Epithelial cell of esophagus (primary cell): Measurements from ENCODE around the gene DEDD.

Experiments
- DNase-seq: peaks from one replicate; pipeline ENCODE4 v3.0.0; 2010; ENCODE audit warnings: low read depth
- H3K4me3 ChIP-seq: 2 replicates; pipeline ENCODE4 v1.5.1; 2011; ENCODE audit warnings: mild to moderate bottlenecking, low read length, control low read depth
- CTCF ChIP-seq: IDR thresholded peaks from 2 replicates; pipeline ENCODE4 v1.5.1; 2011; ENCODE audit warnings: low read depth, mild to moderate bottlenecking, low read length, control low read depth, inconsistent platforms; ENCODE audit not compliant: insufficient read depth; ENCODE audit errors: missing control alignments

DEDD gene

GRCh38 chr1:161092621-161093028, 39.8 kb downstream of the DEDD start:
- TF ChIP-seq CTCF, result no peak
- DNase-seq, result peak; percentile 87
- H3K4me3 ChIP-seq, result no peak overlapping the region

GRCh38 chr1:161091796-161092507, 40.5 kb downstream of the DEDD start:
- no peak for TF ChIP-seq CTCF
- H3K4me3 ChIP-seq, result no peak overlapping the region
- no peak for DNase-seq

GRCh38 chr1:161091093-161091492, 41.4 kb downstream of the DEDD start:
- no peak for DNase-seq
- H3K4me3 ChIP-seq, result no peak overlapping the region
- TF ChIP-seq CTCF, result no peak

GRCh38 chr1:161090617-161091016, 41.9 kb downstream of the DEDD start:
- H3K4me3 ChIP-seq, result no peak overlapping the region
- no peak for TF ChIP-seq CTCF
- no peak for DNase-seq

- TF ChIP-seq CTCF, result no peak
- no peak for DNase-seq
- no peak overlapping the region for H3K4me3 ChIP-seq
Observed at GRCh38 chr1:161089938-161090337, 42.5 kb downstream of the DEDD start.

GRCh38 chr1:161089251-161089924, 43.1 kb downstream of the DEDD start, which contains the start of gene NECTIN4:
Gene NECTIN4, minus strand, starts transcription at chr1:161089558. Its CDS starts 262 bp downstream, at chr1:161089296.
- DNase-seq, result peak; percentile 93
- peak within 1 kb of the TSS; percentile 88 for H3K4me3 ChIP-seq
- no peak for TF ChIP-seq CTCF
